T-helper 2 cell treated with Interferon-gamma antibody and Interleukin-4, amounts not matched to agents 5 μg/mL and 100 μg/mL, for 36 hours (primary cell): ENCODE measurements around the gene ECT2.
"Not testable (repeated sequence)": the region's sequence is repeated elsewhere in the genome, so short reads cannot be mapped to it uniquely, and the experiment has no call there.

Experiments
- DNase-seq: peaks from one replicate; pipeline ENCODE4 v3.0.0; 2021; ENCODE audit warnings: low spot score
- H3K27ac Mint-ChIP-seq: one replicate; pipeline ENCODE4 v1.8.0; 2021; ENCODE audit warnings: mild to moderate bottlenecking, mixed read lengths
- H3K27me3 Mint-ChIP-seq: one replicate; pipeline ENCODE4 v1.8.0; 2021; ENCODE audit warnings: low read depth, mixed read lengths
- H3K36me3 Mint-ChIP-seq: one replicate; pipeline ENCODE4 v1.8.0; 2021; ENCODE audit warnings: low read depth, mixed read lengths
- H3K4me1 Mint-ChIP-seq: one replicate; pipeline ENCODE4 v1.8.0; 2021; ENCODE audit warnings: low read depth, mixed read lengths
- H3K4me3 Mint-ChIP-seq: one replicate; pipeline ENCODE4 v1.8.0; 2022; ENCODE audit warnings: mild to moderate bottlenecking, moderate library complexity, mixed read lengths
- H3K9me3 Mint-ChIP-seq: one replicate; pipeline ENCODE4 v1.8.0; 2021; ENCODE audit warnings: mixed read lengths

Gene ECT2

DNA sequence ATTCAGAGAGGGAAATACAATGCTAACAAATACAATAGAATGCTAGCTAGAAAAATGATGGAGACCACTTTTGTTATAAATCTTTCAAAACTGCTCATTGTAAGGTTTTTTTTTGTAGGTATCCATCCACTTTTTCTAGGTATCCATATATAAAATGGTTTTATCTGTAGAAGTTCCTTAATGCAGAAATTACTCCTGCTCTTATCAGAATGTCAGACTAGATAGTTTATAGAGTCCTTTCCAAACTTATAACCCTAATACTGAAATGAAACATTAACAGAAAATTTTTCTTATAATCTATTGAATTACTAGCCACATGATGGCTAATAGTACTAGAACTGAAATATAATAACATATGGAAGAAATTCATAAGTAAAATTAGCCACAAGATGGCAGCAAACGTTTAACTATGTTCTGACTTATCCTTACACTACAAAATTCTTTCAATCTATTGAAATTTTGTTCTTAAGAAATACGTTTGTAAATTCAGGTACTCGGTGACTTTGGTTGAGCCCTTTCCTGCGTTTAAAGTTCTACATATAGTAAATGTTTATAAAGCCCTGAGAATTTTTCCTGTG lies 58.5 kb downstream of the ECT2 start:
- H3K4me1 Mint-ChIP-seq, result no peaks in the 10 kb centered on the region
- H3K4me3 Mint-ChIP-seq, result no peak overlapping the region
- H3K9me3 Mint-ChIP-seq, result no peaks in the 10 kb centered on the region
- H3K27ac Mint-ChIP-seq, result no peak overlapping the region
- H3K36me3 Mint-ChIP-seq, result peaks cover 27% of the 10 kb centered on the region
- no peak for DNase-seq
- no peaks in the 10 kb centered on the region for H3K27me3 Mint-ChIP-seq

DNA sequence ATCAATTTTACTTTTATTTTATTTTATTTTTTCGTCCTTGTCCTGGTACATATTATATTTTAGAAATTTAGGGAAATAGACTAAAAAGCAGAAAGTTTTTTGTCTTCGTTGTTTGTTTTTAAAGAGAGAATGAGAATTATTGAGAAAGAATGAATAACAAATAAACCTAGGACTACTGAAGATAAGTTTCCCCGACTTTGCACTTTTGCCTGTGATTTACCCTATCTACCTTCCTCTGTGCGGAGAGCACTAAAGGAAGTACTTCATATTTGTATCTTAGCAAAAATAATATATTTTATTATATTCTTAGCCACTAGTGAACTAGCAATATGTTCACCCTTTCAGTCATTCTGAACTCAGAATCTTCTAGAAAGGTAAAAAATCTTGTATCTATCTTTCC lies 60.6 kb downstream of the ECT2 start:
- Mint-ChIP-seq H3K4me3 (no peak overlapping the region), H3K27ac (no peak overlapping the region), H3K9me3 (no peaks in the 10 kb centered on the region), H3K36me3 (peaks cover 20% of the 10 kb centered on the region), H3K27me3 (no peaks in the 10 kb centered on the region), H3K4me1 (no peaks in the 10 kb centered on the region)
- no peak for DNase-seq

DNA sequence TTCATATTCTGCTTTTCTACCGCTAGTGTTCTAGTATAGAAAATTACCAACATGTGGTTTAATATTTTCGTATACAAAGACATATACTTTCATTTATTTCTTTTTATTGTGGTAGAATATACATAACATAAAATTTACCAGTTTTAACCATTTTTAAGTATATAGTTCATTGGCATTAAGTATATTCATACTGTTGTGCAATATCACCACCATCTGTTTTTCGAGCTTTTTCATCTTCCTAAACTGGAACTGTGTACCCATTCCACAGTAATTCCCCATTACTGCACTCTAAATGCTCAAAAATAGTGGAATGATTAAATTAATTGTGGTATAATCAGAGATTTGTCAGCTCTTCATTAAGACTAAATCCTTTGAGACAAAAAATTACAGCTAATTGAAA lies 62.9 kb downstream of the ECT2 start:
- no peak for DNase-seq
- Mint-ChIP-seq H3K9me3 (no peaks in the 10 kb centered on the region), H3K4me3 (no peak overlapping the region), H3K27me3 (no peaks in the 10 kb centered on the region), H3K27ac (no peak overlapping the region), H3K4me1 (no peaks in the 10 kb centered on the region), H3K36me3 (peaks cover 18% of the 10 kb centered on the region)

- H3K4me3 Mint-ChIP-seq, result no peak overlapping the region
- no peaks in the 10 kb centered on the region for H3K4me1 Mint-ChIP-seq
- no peaks in the 10 kb centered on the region for H3K9me3 Mint-ChIP-seq
Measured at GRCh38 chr3:172814738-172815137, 64.2 kb downstream of the ECT2 start.

GRCh38 chr3:172815857-172816256 lies 65.3 kb downstream of the ECT2 start:
- Mint-ChIP-seq H3K36me3 (peaks cover 24% of the 10 kb centered on the region), H3K4me3 (no peak overlapping the region), H3K27ac (no peak overlapping the region), H3K9me3 (no peaks in the 10 kb centered on the region), H3K4me1 (no peaks in the 10 kb centered on the region), H3K27me3 (no peaks in the 10 kb centered on the region)
- DNase-seq, result no peak

More at GRCh38 chr3:172814738-172815137, 64.2 kb downstream of the ECT2 start:
- no peak overlapping the region for H3K27ac Mint-ChIP-seq
- no peaks in the 10 kb centered on the region for H3K27me3 Mint-ChIP-seq
- DNase-seq, result no peak
- peaks cover 14% of the 10 kb centered on the region for H3K36me3 Mint-ChIP-seq

- no peaks in the 10 kb centered on the region for H3K27me3 Mint-ChIP-seq
- H3K4me3 Mint-ChIP-seq, result no peak overlapping the region
- no peak for DNase-seq
- no peaks in the 10 kb centered on the region for H3K9me3 Mint-ChIP-seq
- H3K36me3 Mint-ChIP-seq, result peaks cover 25% of the 10 kb centered on the region
- H3K27ac Mint-ChIP-seq, result no peak overlapping the region
- no peaks in the 10 kb centered on the region for H3K4me1 Mint-ChIP-seq
Measured at GRCh38 chr3:172816281-172816680, 65.8 kb downstream of the ECT2 start.

GRCh38 chr3:172816968-172817367 lies 66.4 kb downstream of the ECT2 start:
- no peaks in the 10 kb centered on the region for H3K27me3 Mint-ChIP-seq
- no peak overlapping the region for H3K27ac Mint-ChIP-seq
- H3K4me3 Mint-ChIP-seq, result no peak overlapping the region
- DNase-seq, result no peak
- H3K36me3 Mint-ChIP-seq, result peaks cover 30% of the 10 kb centered on the region
- no peaks in the 10 kb centered on the region for H3K9me3 Mint-ChIP-seq
- no peaks in the 10 kb centered on the region for H3K4me1 Mint-ChIP-seq

DNA sequence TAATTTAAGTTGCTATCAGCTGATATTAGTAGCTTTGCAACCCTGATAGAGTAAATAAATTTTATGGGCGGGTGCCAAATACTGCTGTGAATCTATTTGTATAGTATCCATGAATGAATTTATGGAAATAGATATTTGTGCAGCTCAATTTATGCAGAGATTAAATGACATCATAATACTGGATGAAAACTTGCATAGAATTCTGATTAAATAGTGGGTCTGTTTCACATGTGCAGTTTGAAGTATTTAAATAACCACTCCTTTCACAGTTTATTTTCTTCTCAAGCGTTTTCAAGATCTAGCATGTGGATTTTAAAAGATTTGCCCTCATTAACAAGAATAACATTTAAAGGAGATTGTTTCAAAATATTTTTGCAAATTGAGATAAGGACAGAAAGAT lies 70.0 kb downstream of the ECT2 start:
- Mint-ChIP-seq H3K27ac (no peak overlapping the region), H3K36me3 (peaks cover 43% of the 10 kb centered on the region), H3K27me3 (no peaks in the 10 kb centered on the region)

GRCh38 chr3:172824229-172824628 lies 73.7 kb downstream of the ECT2 start:
- no peaks in the 10 kb centered on the region for H3K27me3 Mint-ChIP-seq
- H3K27ac Mint-ChIP-seq, result no peak overlapping the region
- H3K36me3 Mint-ChIP-seq, result peaks cover 33% of the 10 kb centered on the region
- peaks cover 8% of the 10 kb centered on the region for H3K9me3 Mint-ChIP-seq
- DNase-seq, result no peak
- no peaks in the 10 kb centered on the region for H3K4me1 Mint-ChIP-seq
- no peak overlapping the region for H3K4me3 Mint-ChIP-seq

More for the DNA sequence above, 70.0 kb downstream of the ECT2 start:
- Mint-ChIP-seq H3K4me3 (no peak overlapping the region), H3K9me3 (no peaks in the 10 kb centered on the region), H3K4me1 (no peaks in the 10 kb centered on the region)
- DNase-seq, result no peak

DNA sequence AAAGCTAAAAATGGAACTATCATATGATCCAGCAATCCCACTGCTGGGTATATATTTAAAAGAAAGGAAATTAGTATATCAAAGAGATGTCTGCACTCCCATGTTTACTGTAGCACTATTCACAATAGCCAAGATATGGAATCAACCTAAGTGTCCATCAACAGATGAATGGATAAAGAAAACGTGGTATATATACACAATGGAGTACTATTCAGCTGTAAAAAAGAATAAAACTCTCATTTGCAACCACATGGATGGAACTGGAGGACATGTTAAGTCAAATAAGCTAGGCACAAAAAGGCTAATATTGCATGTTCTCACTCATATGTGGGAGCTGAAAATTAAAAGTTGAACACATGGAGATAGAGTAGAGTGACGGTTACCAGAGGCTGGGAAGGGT lies 76.7 kb downstream of the ECT2 start:
- not testable (repeated sequence) for H3K27ac Mint-ChIP-seq, H3K4me3 Mint-ChIP-seq, H3K4me1 Mint-ChIP-seq, DNase-seq, H3K27me3 Mint-ChIP-seq, H3K9me3 Mint-ChIP-seq
- H3K36me3 Mint-ChIP-seq, result peaks cover 15% of the 10 kb centered on the region

DNA sequence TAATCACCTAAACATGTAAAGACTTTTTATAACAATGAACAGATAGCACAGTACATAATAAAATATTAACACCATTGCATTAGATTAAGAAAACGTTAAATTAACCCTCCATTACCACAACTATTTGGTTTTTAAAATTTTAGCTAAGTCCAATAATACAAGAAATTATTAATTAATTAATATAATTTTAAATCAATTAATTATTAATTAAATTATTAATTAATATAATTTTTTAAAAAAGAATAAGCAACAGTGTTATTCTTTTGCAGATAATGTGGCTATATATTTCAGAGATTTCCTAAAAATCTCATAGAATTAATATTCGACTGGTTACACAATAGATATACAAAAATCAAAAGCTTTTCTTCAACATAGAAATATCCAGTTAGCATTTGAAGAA lies 82.5 kb downstream of the ECT2 start:
- H3K4me3 Mint-ChIP-seq, result no peak overlapping the region
- no peak for DNase-seq
- H3K27me3 Mint-ChIP-seq, result peaks cover 3% of the 10 kb centered on the region
- H3K36me3 Mint-ChIP-seq, result no peaks in the 10 kb centered on the region
- no peaks in the 10 kb centered on the region for H3K4me1 Mint-ChIP-seq
- no peak overlapping the region for H3K27ac Mint-ChIP-seq
- H3K9me3 Mint-ChIP-seq, result no peaks in the 10 kb centered on the region

GRCh38 chr3:172836390-172836997 lies 86.0 kb downstream of the ECT2 start:
- DNase-seq, result no peak
- Mint-ChIP-seq H3K4me3 (no peak overlapping the region), H3K9me3 (no peaks in the 10 kb centered on the region), H3K27ac (no peak overlapping the region), H3K27me3 (peaks cover 7% of the 10 kb centered on the region), H3K36me3 (no peaks in the 10 kb centered on the region), H3K4me1 (no peaks in the 10 kb centered on the region)

- Mint-ChIP-seq H3K9me3 (no peaks in the 10 kb centered on the region), H3K36me3 (no peaks in the 10 kb centered on the region), H3K4me1 (no peaks in the 10 kb centered on the region), H3K27me3 (peaks cover 7% of the 10 kb centered on the region), H3K27ac (no peak overlapping the region), H3K4me3 (no peak overlapping the region)
- DNase-seq, result no peak
Measured at GRCh38 chr3:172839679-172840078, 89.2 kb downstream of the ECT2 start.

DNA sequence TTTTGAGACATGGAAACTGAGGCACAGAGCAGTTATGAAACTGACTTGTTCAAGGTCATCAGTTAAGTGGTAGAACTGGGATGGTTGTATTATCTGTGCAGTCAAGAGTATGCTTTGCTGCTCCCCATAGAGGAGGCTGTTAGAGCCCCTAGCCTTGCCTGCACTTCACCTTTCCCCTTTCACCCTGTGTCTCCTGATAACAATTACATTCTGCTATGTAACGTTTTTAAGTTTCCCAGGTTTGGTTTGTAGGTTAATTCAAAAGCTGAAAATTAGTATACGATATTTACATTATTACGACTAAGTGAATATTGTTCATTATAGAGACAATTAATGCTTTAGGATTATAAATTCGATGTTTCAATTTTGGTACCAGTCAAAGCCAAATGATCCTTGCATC lies 89.9 kb downstream of the ECT2 start:
- peaks cover 7% of the 10 kb centered on the region for H3K27me3 Mint-ChIP-seq
- no peak overlapping the region for H3K4me3 Mint-ChIP-seq
- DNase-seq, result no peak
- no peak overlapping the region for H3K27ac Mint-ChIP-seq
- H3K4me1 Mint-ChIP-seq, result no peaks in the 10 kb centered on the region
- H3K9me3 Mint-ChIP-seq, result no peaks in the 10 kb centered on the region
- no peaks in the 10 kb centered on the region for H3K36me3 Mint-ChIP-seq

- H3K4me1 Mint-ChIP-seq, result peaks cover under 1% of the 10 kb centered on the region
- no peaks in the 10 kb centered on the region for H3K36me3 Mint-ChIP-seq
- H3K27me3 Mint-ChIP-seq, result peaks cover 7% of the 10 kb centered on the region
- no peaks in the 10 kb centered on the region for H3K9me3 Mint-ChIP-seq
- no peak overlapping the region for H3K4me3 Mint-ChIP-seq
- no peak overlapping the region for H3K27ac Mint-ChIP-seq
- no peak for DNase-seq
Measured at GRCh38 chr3:172840913-172841312, 90.4 kb downstream of the ECT2 start.
